DOHH2 (cell line): ENCODE measurements around the gene KBTBD4.
A peak's percentile ranks its signal among the peaks of the same experiment; 100 is the strongest.
"Not testable (repeated sequence)": the region's sequence is repeated elsewhere in the genome, so short reads cannot be mapped to it uniquely, and the experiment has no call there.

ENCODE experiments used
- H3F3A ChIP-seq: fragments of 200-600 bp; sonication (generic), shearing (Covaris generic); 2 replicates; pipeline ENCODE4 v1.6.0; 2016; ENCODE audit warnings: antibody characterized with exemption, mild to moderate bottlenecking; ENCODE audit not compliant: control insufficient read depth, insufficient read depth
- H3K27ac ChIP-seq: fragments of 200-600 bp; sonication (generic); 2 replicates; pipeline ENCODE4 v1.5.1; 2014; ENCODE audit warnings: low read depth, mild to moderate bottlenecking, low read length, moderate library complexity
- H3K27me3 ChIP-seq: fragments of 200-600 bp; sonication (generic); 2 replicates; pipeline ENCODE4 v1.6.1; 2014; ENCODE audit warnings: mild to moderate bottlenecking, low read length, mixed read lengths; ENCODE audit not compliant: control insufficient read depth
- H3K36me3 ChIP-seq: fragments of 200-600 bp; sonication (generic); 2 replicates; pipeline ENCODE4 v1.6.1; 2014; ENCODE audit warnings: mild to moderate bottlenecking, low read length, moderate library complexity, mixed read lengths; ENCODE audit not compliant: control insufficient read depth
- H3K4me1 ChIP-seq: fragments of 200-600 bp; sonication (generic); 2 replicates; pipeline ENCODE4 v1.6.1; 2014; ENCODE audit warnings: mild to moderate bottlenecking, low read length, mixed read lengths; ENCODE audit not compliant: control insufficient read depth
- H3K4me2 ChIP-seq: fragments of 200-600 bp; sonication (generic); 2 replicates; pipeline ENCODE4 v1.6.0; 2014; ENCODE audit warnings: mild to moderate bottlenecking, low read length, moderate library complexity
- H3K4me3 ChIP-seq: fragments of 200-600 bp; sonication (generic); 2 replicates; pipeline ENCODE4 v1.5.1; 2014; ENCODE audit warnings: mild to moderate bottlenecking, low read length, mixed read lengths
- H3K79me2 ChIP-seq: fragments of 200-600 bp; sonication (generic); 2 replicates; pipeline ENCODE4 v1.6.1; 2014; ENCODE audit warnings: mild to moderate bottlenecking, low read length, mixed read lengths; ENCODE audit not compliant: control insufficient read depth
- H3K9me2 ChIP-seq: fragments of 200-600 bp; sonication (generic); replicated peaks from 2 replicates; pipeline ENCODE4 v1.6.1; 2014; ENCODE audit warnings: mild to moderate bottlenecking, low read length, mixed read lengths; ENCODE audit not compliant: control insufficient read depth
- H3K9me3 ChIP-seq: fragments of 200-600 bp; sonication (generic); 2 replicates; pipeline ENCODE4 v1.6.1; 2014; ENCODE audit warnings: antibody characterized with exemption, low read length, mixed read lengths; ENCODE audit not compliant: control insufficient read depth, insufficient read depth
- H4K20me1 ChIP-seq: fragments of 200-600 bp; sonication (generic); 2 replicates; pipeline ENCODE4 v1.6.0; 2014; ENCODE audit warnings: low read depth, mild to moderate bottlenecking, antibody characterized with exemption, low read length, moderate library complexity; ENCODE audit not compliant: control insufficient read depth, insufficient read depth
- EZH2phosphoT487 ChIP-seq: fragments of 200-600 bp; sonication (generic); IDR thresholded peaks from 2 replicates; pipeline ENCODE4 v1.6.1; 2017; ENCODE audit warnings: borderline replicate concordance, mild to moderate bottlenecking, antibody characterized with exemption, low read length, moderate library complexity, mixed read lengths
- TF ChIP-seq, protein P1 (sequence below): fragments of 200-600 bp; sonication (generic); IDR thresholded peaks from one replicate; pipeline ENCODE4 v1.5.1; 2014; ENCODE audit warnings: antibody characterized with exemption, mild to moderate bottlenecking, low read depth, low read length; ENCODE audit not compliant: poor library complexity, severe bottlenecking

The KBTBD4 gene

DNA sequence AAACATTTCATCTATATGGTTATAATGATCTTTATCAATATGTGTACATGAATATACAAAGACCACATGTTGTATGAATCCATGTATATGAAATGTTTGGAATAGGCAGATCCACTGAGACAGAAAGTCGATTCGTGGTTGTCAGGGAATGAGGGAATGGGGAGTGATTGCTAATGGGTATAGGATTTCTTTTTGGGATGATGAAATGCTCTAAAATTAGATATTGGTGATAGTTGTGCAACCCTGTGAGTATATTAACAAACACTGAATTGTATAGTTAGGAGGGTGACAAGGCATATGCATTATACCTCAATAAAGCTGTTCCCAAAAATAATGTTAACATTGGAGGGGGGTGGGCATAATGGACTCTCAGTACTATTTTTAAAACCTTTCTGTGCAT lies 18.3 kb downstream of the KBTBD4 start:
- H3K27ac ChIP-seq = no peak overlapping the region
- no peaks in the 10 kb centered on the region for H3K9me2 ChIP-seq
- no peaks in the 10 kb centered on the region for H3K27me3 ChIP-seq
- H3K36me3 ChIP-seq = no peaks in the 10 kb centered on the region
- H3K4me3 ChIP-seq = no peak overlapping the region
- H3K9me3 ChIP-seq = no peaks in the 10 kb centered on the region
- no peak overlapping the region for H3K4me2 ChIP-seq
- TF ChIP-seq, protein P1, sequence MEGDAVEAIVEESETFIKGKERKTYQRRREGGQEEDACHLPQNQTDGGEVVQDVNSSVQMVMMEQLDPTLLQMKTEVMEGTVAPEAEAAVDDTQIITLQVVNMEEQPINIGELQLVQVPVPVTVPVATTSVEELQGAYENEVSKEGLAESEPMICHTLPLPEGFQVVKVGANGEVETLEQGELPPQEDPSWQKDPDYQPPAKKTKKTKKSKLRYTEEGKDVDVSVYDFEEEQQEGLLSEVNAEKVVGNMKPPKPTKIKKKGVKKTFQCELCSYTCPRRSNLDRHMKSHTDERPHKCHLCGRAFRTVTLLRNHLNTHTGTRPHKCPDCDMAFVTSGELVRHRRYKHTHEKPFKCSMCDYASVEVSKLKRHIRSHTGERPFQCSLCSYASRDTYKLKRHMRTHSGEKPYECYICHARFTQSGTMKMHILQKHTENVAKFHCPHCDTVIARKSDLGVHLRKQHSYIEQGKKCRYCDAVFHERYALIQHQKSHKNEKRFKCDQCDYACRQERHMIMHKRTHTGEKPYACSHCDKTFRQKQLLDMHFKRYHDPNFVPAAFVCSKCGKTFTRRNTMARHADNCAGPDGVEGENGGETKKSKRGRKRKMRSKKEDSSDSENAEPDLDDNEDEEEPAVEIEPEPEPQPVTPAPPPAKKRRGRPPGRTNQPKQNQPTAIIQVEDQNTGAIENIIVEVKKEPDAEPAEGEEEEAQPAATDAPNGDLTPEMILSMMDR = no peak
- TF ChIP-seq EZH2phosphoT487 = no peak
- H3K79me2 ChIP-seq = peaks cover 12% of the 10 kb centered on the region
- H3F3A ChIP-seq = 0 out of 2 replicates have a peak, but pooled peaks cover 4% of the 10 kb centered on the region
- peaks cover 14% of the 10 kb centered on the region for H3K4me1 ChIP-seq
- no peaks in the 10 kb centered on the region for H4K20me1 ChIP-seq

DNA sequence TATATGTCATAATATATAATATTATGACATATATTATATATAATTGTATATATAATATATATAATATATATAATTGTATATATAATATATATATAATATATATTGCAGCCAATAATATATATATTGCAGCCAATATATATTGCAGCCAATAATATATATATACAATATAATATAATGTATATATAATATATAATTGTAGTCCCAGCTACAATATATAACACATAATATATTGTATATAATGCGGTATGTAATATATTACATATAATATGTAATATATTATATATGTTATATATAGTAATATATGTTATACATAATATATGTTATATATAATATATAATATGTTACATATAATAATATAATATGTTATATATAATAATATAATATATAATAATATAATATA lies 20.1 kb downstream of the KBTBD4 start:
- H3K4me2 ChIP-seq = no peak overlapping the region

DNA sequence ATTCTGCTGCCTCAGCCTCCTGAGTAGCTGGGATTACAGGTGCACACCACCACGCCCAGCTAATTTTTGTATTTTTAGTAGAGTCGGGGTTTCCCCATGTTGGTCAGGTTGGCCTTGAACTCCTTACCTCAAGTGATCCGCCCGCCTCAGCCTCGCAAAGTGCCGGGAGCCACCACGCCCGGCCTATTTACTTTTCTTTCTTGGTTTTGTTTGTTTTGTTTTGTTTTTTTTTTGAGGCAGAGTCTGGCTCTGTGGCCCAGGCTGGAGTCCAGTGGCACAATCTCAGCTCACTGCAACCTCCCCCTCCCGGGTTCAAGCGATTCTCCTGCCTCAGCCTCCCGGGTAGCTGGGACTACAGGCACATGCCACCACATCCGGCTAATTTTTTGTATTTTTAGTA lies 21.8 kb downstream of the KBTBD4 start:
- not testable (repeated sequence) for H4K20me1 ChIP-seq, H3K27me3 ChIP-seq, H3F3A ChIP-seq, H3K4me3 ChIP-seq, H3K27ac ChIP-seq, H3K9me3 ChIP-seq, H3K36me3 ChIP-seq, H3K9me2 ChIP-seq, H3K4me2 ChIP-seq
- H3K4me1 ChIP-seq = peaks cover 14% of the 10 kb centered on the region
- H3K79me2 ChIP-seq = peaks cover 14% of the 10 kb centered on the region

More for the DNA sequence above, 20.1 kb downstream of the KBTBD4 start:
- no peaks in the 10 kb centered on the region for H3K9me2 ChIP-seq
- H3K27ac ChIP-seq = no peak overlapping the region
- H3K27me3 ChIP-seq = no peaks in the 10 kb centered on the region
- peaks cover 9% of the 10 kb centered on the region for H3K4me1 ChIP-seq
- no peaks in the 10 kb centered on the region for H3K36me3 ChIP-seq
- no peaks in the 10 kb centered on the region for H3K9me3 ChIP-seq
- TF ChIP-seq, protein P1 = no peak
- no peak for TF ChIP-seq EZH2phosphoT487
- H3K79me2 ChIP-seq = no peaks in the 10 kb centered on the region
- peaks cover 9% of the 10 kb centered on the region; the same call in 1 of the 2 replicates for H3F3A ChIP-seq
- no peaks in the 10 kb centered on the region for H4K20me1 ChIP-seq
- no peak overlapping the region for H3K4me3 ChIP-seq

DNA sequence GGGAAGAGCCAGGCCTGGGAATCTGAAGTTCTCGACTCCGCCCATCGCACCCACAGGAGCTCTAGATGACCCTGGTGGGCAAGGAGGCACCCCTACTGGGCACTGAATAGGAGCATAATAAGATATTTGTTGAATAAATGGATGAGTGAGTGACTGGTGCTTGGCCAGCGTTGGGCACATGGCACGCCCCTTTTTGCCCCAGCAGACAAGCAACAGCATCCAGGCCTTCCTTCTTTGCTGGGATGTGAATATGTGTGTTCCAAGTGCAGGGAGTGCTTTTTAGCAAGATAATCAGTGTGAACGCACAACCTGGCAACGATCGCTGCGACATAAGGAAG lies 25.4 kb downstream of the KBTBD4 start:
- peak overlapping the region; percentile 94 for H3K4me3 ChIP-seq
- H3K36me3 ChIP-seq = peaks cover 39% of the 10 kb centered on the region
- peaks cover 26% of the 10 kb centered on the region for H3K4me1 ChIP-seq
- H3K4me2 ChIP-seq = peak overlapping the region; percentile 100
- H3K9me2 ChIP-seq = no peaks in the 10 kb centered on the region
- peaks cover 20% of the 10 kb centered on the region for H4K20me1 ChIP-seq
- H3K79me2 ChIP-seq = peaks cover 51% of the 10 kb centered on the region
- no peak for TF ChIP-seq EZH2phosphoT487
- TF ChIP-seq, protein P1 = peak; percentile 13
- no peak overlapping the region for H3K27ac ChIP-seq
- H3K9me3 ChIP-seq = no peaks in the 10 kb centered on the region
- peaks cover 11% of the 10 kb centered on the region; the same call in 1 of the 2 replicates for H3F3A ChIP-seq
- no peaks in the 10 kb centered on the region for H3K27me3 ChIP-seq
